ENCODE measurements around the gene KRTCAP3.
A peak's percentile ranks its signal among the peaks of the same experiment; 100 is the strongest.

Gene KRTCAP3

DNA sequence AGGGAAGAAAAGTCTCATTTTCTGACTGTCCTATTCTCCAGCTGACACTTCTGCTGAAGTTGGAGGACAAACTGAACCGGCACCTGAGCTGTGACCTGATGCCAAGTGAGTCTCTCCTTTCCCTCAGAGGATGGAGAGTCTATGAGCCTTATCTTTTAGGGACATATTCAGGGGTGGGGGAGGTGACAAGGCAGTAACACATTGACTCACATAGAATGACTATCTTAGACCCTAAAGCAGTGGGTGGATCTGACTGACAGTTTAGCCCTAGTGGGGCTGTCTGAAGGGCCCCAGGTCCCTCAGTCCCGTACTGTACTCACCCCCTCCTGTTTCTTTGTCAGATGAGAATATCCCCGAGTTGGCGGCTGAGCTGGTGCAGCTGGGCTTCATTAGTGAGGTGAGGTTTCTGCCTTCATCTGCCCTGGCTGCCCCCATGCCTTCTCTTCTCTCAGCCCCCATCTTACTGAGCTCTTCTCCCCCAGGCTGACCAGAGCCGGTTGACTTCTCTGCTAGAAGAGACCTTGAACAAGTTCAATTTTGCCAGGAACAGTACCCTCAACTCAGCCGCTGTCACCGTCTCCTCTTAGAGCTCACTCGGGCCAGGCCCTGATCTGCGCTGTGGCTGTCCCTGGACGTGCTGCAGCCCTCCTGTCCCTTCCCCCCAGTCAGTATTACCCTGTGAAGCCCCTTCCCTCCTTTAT, 805 bp upstream of the KRTCAP3 start:
- DNase-seq: no peak

DNA sequence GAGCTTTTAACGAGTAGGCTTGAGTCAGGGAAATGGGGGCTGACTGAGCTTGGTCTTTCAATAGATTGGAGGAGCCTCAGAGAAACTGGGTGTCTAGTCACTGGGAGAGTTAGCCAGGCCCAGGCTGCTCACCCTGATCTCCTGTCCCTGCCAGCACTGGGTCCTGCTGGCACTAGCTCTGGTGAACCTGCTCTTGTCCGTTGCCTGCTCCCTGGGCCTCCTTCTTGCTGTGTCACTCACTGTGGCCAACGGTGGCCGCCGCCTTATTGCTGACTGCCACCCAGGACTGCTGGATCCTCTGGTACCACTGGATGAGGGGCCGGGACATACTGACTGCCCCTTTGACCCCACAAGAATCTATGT, 720 bp downstream of the KRTCAP3 start:
- DNase-seq: no peak

DNA sequence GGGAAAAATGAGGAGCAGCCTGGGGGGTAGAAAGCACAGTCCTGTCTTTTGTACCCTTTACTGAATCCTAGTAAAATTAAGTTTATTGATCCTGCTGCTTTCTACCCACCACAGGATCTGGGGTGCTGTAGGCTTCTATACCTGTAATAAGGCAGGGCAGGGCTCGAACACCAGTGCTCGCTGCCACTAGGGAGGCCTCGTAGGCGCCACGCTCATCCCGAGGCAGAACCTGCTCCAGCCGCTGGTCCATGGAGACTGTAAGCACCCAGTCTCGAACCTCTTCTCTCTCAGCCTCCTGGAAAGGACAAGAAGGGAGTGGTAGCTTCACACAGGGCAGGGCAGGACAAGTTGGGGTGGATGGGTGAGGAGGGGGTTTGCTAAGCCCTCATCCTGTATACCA, 3.0 kb downstream of the KRTCAP3 start:
- DNase-seq: no peak

DNA sequence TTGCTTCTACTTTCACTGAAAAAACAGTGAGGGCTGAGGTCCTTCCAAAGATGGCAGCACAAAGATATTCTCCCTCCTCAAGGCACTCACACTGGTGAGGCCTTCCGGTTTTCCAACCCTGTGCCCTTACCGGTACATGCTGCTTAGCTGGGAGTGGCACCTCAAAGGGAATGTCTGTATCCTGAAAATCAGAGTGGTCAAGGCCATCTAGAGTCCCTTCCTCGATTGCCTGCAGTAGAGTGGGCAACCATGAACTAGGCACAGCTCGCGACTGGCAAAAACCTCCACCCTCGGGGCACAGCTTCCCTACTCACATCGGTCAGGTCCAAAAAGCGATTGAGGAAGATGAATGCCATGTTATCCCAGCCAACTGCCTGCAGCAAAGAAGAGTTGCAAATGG, 3.4 kb downstream of the KRTCAP3 start:
- DNase-seq: no peak

DNA sequence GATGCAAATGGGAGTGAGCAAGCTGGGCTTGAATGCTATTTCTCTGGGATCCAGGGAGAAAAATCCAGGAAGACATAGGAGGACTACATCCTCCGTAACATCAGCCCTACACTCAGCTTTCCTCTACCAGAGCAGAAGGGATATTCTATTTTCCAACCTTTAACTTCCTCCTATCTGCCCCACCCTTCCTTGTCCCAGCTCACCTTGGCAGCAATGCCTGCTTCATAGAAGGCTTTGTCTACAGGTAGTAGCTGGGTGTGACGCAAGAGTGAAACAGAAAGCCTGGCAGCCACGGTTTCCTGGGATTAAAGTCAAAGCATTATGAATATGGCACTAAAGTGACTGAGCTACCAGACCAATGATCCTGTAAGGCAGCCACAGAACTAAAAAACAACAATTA, 3.9 kb downstream of the KRTCAP3 start:
- no peak for DNase-seq

DNA sequence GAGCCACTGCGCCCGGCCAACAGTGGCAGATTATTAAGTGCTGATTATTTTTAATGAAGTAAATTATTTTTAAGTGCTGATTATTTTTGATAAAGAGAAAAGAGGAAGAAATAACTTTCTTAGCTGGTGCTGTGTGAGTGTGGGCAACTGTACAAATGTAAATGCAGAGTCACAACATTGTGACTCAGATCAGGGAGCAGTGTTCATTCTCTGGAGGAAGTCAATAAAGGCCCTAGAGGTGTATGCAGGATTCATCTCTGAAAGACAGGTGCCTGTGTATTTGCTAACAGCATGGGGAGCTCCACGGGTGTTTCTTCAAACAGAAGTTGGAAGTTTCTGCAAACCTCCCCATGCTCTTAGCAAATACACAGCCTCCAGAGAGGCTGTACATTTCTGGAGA, 6.2 kb downstream of the KRTCAP3 start:
- no peak for DNase-seq

DNA sequence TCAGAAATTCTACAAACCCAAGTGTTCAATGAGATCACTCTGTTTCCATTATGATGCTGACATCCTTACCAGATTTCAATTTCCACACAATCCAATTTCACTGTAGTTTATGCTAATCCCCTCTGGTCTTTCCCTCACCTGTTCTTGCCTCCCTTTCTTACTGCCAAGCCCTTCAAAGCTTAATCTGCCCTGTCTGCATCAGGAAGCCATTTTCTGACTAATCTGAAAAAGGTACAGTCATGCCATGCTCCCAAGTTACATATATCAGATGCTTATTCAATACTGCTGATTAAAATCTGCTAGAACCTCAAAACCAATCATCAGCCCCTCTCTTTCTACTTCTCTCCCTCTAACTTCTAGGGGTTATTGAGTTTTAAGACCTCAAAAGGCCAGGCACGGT, 8.9 kb downstream of the KRTCAP3 start:
- DNase-seq: no peak

DNA sequence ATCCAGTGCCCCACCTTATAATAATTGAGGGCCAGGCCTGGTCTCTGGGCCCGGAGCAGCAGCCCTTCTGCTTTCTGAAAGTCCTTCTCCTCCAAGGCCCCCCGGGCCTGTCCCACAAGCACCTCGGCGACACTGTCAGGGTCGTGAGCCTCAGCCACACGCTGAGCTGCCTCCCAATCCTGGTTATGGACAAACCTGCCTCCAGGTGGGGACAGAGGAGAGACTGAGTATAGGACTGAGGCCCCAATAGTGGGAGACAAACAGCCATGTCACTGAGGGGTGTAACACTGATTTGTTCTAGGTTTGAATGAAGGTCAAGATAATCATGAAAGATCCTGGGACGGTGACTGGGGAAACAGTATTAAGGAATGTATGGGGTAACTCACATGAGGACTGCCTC, 11.8 kb downstream of the KRTCAP3 start:
- no peak for DNase-seq

DNA sequence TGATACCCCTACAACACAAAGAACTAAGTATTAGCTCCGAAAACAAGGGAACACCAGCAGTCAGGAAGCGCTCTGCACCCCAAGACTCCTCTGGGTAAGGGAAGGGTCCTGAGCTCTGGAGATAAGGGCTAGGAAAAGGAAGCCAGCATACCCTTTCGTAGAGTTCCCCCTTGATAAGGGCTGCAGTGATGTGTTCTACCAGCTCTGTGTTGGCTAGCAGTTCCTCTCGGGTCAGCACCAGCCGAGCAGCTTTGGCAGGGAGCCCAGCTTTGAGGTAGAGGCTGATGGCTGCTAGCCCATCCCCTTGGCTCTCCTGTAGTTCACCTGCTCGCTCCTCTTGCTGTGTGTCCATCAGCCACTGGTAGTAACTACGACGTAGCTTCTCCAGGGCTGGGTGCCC, 18.9 kb downstream of the KRTCAP3 start:
- no peak for DNase-seq

DNA sequence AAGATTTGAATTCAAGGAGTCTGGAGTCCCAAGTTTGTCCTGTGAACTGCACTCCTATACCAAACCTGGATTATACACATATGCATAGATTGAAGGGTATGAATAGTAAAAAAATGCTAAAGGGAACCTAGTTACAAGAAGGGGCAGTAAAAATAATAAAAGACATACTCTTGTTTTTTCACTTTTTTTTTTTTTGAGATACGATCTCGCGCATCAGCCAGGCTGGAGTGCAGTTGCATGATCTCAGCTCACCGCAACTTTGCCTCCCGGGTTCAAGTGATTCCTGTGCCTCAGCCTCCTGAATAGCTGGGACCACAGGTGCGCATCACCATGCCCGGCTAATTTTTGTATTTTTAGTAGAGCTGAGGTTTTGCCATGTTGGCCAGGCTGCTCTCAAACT, 22.3 kb downstream of the KRTCAP3 start:
- DNase-seq: no peak

DNA sequence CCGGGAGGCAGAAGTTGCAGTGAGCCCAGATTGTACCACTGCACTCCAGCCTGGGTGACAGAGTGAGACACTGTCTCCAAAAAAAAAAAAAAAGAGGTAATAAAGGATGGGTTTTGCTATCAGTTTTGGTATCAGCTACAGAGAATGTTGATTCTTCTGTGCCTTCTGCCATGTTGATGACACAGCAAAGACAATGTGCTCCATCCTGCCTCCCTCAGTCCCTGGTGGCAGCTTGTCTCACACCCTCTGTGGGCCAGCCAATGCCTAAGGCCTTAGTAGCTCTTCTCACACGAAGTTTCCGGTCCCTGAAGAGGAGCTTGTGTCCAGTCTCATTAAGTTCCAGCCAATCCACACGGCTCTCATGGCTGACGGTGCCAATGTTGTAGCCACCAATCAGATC, 29.8 kb downstream of the KRTCAP3 start:
- DNase-seq: no peak

DNA sequence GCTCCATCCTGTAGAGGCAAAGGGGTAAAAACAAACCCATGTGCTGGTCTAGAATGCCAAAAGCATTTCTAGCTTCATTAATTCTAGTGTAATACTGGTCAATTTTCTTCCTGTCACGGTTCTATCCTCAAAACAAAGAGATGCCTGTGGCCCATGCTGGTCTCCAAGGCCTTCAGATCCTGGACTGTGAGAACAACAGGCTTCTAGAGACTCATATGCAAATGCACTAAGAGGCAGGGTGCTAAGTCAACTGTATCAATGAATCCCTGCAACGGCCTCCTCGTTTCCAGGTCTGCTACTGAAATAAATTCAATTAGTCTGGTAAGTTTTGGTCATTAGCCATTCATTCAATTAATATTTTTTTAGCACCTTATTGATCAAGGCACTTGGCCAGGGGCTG, 43.3 kb downstream of the KRTCAP3 start:
- DNase-seq: no peak

DNA sequence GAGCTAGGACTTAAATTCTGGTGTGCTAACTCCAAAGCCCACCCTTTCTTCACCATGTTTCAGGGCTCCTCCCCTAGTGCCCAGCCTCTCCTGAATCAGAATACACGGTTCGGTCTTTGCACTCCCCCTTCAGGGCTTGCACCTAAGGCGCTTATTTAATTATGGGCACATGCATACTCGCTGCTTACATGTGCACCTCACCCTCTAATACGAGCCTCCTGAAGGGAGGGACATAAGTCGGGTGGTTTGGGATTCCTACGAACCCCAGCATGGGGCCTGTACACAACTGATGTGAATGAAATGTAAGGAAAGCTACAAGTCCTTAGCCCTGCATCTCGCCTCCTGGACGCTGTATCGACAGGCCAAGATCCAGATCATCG, 46.9 kb downstream of the KRTCAP3 start:
- no peak for DNase-seq

DNA sequence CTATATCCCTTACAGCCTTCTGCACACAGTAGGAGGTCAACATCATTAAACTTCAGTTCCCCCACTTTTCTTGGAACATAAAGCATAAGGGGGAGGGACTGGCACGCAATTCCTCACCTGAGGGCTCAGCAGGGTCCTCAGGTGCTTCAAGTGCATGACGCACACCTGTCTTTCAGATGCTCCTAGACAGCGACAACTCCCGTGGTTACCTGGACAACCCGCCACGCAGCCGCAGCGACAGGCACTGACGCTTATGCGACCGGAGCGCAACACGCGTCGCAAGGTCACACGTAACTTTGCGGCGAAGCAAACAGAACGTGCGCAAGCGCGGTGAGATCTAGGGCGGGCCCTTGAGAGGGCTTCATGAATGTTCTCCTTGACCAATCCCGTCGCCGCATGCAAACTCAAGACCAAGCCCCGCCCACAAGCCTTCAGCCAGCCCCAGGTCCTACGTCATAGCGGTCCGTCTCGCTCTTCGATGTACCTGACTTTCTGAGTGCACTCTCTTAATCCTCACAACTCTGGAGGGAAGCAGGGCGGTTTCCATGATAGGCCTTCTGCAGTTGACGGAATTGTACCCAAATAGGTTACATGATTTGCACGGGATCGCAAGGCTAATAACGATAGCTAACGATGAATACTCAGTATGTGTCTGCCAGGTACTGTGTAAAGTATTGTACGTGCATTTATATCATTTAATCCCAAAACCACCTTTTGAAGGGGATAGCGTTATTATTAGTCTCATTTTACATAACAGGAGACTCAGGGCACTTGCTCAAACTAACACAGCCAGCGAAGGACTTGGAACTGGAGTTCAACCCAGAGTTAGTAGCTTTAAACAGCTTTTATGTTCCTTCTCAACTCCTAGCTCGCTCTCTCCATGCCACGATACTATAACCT, 47.6 kb downstream of the KRTCAP3 start, which contains the start of gene IFT172:
Gene IFT172, minus strand, starts transcription at position 246 of the 900 bp plus-strand sequence. Its CDS starts 90 bp downstream, at position 156.
- DNase-seq: peak; percentile 99

DNA sequence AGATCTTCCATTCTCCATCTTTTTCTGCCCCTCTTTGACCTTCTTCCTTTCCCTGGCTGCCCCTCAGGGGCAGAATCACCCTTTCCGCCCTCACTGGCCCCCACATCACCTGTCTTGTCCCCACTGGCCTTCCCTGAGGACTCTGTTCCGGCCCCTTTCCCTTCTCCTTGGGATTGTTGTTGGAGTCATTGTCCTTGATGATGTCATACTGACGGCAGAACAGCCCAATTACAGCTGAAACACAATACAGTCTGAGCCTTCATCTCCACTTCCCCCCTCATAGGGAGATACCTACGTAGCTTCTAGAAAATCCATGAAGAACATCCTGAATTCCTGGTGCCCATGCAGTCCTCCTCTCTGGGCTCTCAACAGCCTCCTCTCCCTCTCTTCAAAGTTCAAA, 50.4 kb downstream of the KRTCAP3 start:
- DNase-seq: no peak

DNA sequence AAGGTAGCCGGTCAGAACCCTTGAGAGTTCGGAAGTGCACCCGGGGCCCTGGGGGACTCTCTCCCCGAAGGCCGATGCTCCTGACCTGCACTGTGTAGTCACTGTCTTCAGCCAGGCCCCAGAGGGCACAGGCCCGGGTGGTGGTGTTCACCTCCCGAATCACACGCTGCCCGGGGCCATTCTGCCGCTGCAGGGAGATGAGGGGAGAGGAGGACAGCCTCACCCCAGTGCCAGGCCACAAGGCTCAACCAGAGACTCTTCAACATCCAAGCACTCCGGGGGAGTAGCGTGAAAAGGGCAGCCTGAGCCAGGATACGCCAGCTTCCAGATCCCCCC, 51.7 kb downstream of the KRTCAP3 start:
- DNase-seq: no peak
